Measurements from ENCODE around the gene HPGD. TPM values are rescaled to one million over a fixed set of nuclear protein-coding genes. Genes with fewer than 3 reads are reported as not detected.

The HPGD gene
- total and polyA plus RNA-seq, 9 of the 15 experiments (the other 6 are each of a cell fraction or from before 2014, with no cell fraction given), result 2.3 to 8.6 (median 4.8) TPM

- Histone ChIP-seq H3K4me2 (ENCODE audit: insufficient read depth, low read length) (no peak overlapping the region), H3K27ac (ENCODE audit: extremely low read depth, low read depth, low read length) (no peak overlapping the region), H3K79me2 (ENCODE audit: control insufficient read depth, insufficient read depth, low read length) (no peaks in the 10 kb centered on the region), H3K9me3 (replicated peaks; ENCODE audit: control insufficient read depth, insufficient read depth, low read depth, low read length) (no peaks in the 10 kb centered on the region), H3K27me3 (ENCODE audit: control insufficient read depth in 2 of 2, insufficient read depth in 2 of 2, low read length in 2 of 2) (no peaks in the 10 kb centered on the region), H2AFZ (ENCODE audit: low read depth, low read length) (peak overlapping the region; percentile 58), H3K4me3 (no peak overlapping the region), H4K20me1 (replicated peaks; ENCODE audit: control insufficient read depth, insufficient read depth, low read length) (no peaks in the 10 kb centered on the region), H3K36me3 (ENCODE audit: control insufficient read depth, insufficient read depth, low read length) (no peaks in the 10 kb centered on the region), H3K9ac (ENCODE audit: insufficient read depth in 1 of 2, low read depth in 2 of 2, low read length in 2 of 2) (no peak overlapping the region), H3K9me1 (ENCODE audit: control insufficient read depth, insufficient read depth, low read length) (no peaks in the 10 kb centered on the region), H3K4me1 (replicated peaks in 1 of 2; ENCODE audit: control insufficient read depth in 2 of 2, insufficient read depth in 2 of 2, low read length in 2 of 2) (no peaks in the 10 kb centered on the region)
- DNase-seq (ENCODE audit: extremely low read depth in 1 of 4, low spot score in 3 of 4) (no peak), ATAC-seq (no peak), FAIRE-seq (no peak)
- CTCF ChIA-PET (ENCODE audit: low intra/inter-chr PET ratio), result no interaction called here
- in situ Hi-C loops (cut with MboI), result no loop called here
- intact Hi-C loops (cut with micrococcal nuclease), result no loop called here
- TF ChIP-seq TBL1XR1 (IDR thresholded peaks at IDR 0.05; ENCODE audit: low read length in 2 of 2) (no peak), MTA2 (IDR thresholded peaks at IDR 0.05; ENCODE audit: low read depth) (no peak), ZNF76 (CRISPR knock-in tag; IDR thresholded peaks at IDR 0.05; ENCODE audit: borderline replicate concordance) (no peak)
- WGBS (ENCODE audit: insufficient coverage, low coverage, missing lambda C conversion rate), result 38% methylated on average over 6 of the region's 6 CpGs
- no TSS peak for BruUV-seq (replicated peaks)
- POLR2A ChIA-PET, result interaction anchor here (0.9 kb wide), 1 partner anchor 9 kb away, joined by 3 read pairs; no protein-coding TSS in a partner anchor
These were observed 64.8 kb downstream of the HPGD start for GRCh38 chr4:174457468-174457867.

- TF ChIP-seq POLR2AphosphoS5 (IDR thresholded peaks at IDR 0.05; ENCODE audit: control insufficient read depth, insufficient read depth, low read depth, low read length) (no peak), ZNF318 (IDR thresholded peaks at IDR 0.05; ENCODE audit: borderline replicate concordance in 1 of 2, low read depth in 1 of 2) (no peak), ZNF76 (CRISPR knock-in tag; IDR thresholded peaks at IDR 0.05; ENCODE audit: borderline replicate concordance) (no peak)
- no peaks in the 10 kb centered on the region for H4K20me1 ChIP-seq (replicated peaks; ENCODE audit: control insufficient read depth, insufficient read depth, low read length)
- H3K27me3 ChIP-seq (ENCODE audit: control insufficient read depth in 2 of 2, insufficient read depth in 2 of 2, low read length in 2 of 2), result no peaks in the 10 kb centered on the region
- BruUV-seq (replicated peaks), result no TSS peak
- intact Hi-C loops (cut with micrococcal nuclease), result no loop called here
- FAIRE-seq (no peak), DNase-seq (ENCODE audit: extremely low read depth in 1 of 4, low spot score in 3 of 4) (no peak), ATAC-seq (no peak)
- no peaks in the 10 kb centered on the region for H3K79me2 ChIP-seq (ENCODE audit: control insufficient read depth, insufficient read depth, low read length)
- H3K4me3 ChIP-seq, result no peak overlapping the region
- no peaks in the 10 kb centered on the region for H3K9me3 ChIP-seq (replicated peaks; ENCODE audit: control insufficient read depth, insufficient read depth, low read depth, low read length)
- in situ Hi-C loops (cut with MboI), result no loop called here
- no peaks in the 10 kb centered on the region for H3K4me1 ChIP-seq (replicated peaks in 1 of 2; ENCODE audit: control insufficient read depth in 2 of 2, insufficient read depth in 2 of 2, low read length in 2 of 2)
- H2AFZ ChIP-seq (ENCODE audit: low read depth, low read length), result no peak overlapping the region
- no peaks in the 10 kb centered on the region for H3K9me1 ChIP-seq (ENCODE audit: control insufficient read depth, insufficient read depth, low read length)
- no peak overlapping the region for H3K27ac ChIP-seq (ENCODE audit: extremely low read depth, low read depth, low read length)
- no peak overlapping the region for H3K4me2 ChIP-seq (ENCODE audit: insufficient read depth, low read length)
- CTCF ChIA-PET (ENCODE audit: low intra/inter-chr PET ratio), result no interaction called here
- POLR2A ChIA-PET, result no interaction called here
- no peak overlapping the region for H3K9ac ChIP-seq (ENCODE audit: insufficient read depth in 1 of 2, low read depth in 2 of 2, low read length in 2 of 2)
- no peaks in the 10 kb centered on the region for H3K36me3 ChIP-seq (ENCODE audit: control insufficient read depth, insufficient read depth, low read length)
- WGBS (ENCODE audit: insufficient coverage, low coverage, missing lambda C conversion rate), result 52% methylated on average over 6 of the region's 6 CpGs
These were observed 67.3 kb downstream of the HPGD start for GRCh38 chr4:174454815-174455473.
